ENCODE data around the gene AHRR.

The AHRR gene

GRCh38 chr5:421901-422300 is 100.4 kb downstream of the AHRR start:
- Histone ChIP-seq H3K27me3 (ENCODE audit: insufficient read depth, low read length) (no peaks in the 10 kb centered on the region), H3K4me3 (ENCODE audit: low read depth, low read length, poor library complexity, severe bottlenecking) (no peak overlapping the region), H3K36me3 (ENCODE audit: insufficient read depth, low read length) (no peaks in the 10 kb centered on the region), H3F3A (ENCODE audit: insufficient read depth, low read length) (no peaks in the 10 kb centered on the region), H3K9me3 (ENCODE audit: low read length) (no peaks in the 10 kb centered on the region), H3K9ac (ENCODE audit: low read length) (no peak overlapping the region), H3K79me2 (ENCODE audit: insufficient read depth, low read length) (no peaks in the 10 kb centered on the region), H3K4me2 (ENCODE audit: low read length) (no peak overlapping the region), H3K27ac (ENCODE audit: low read depth, low read length, poor library complexity, severe bottlenecking) (no peak overlapping the region), H4K20me1 (ENCODE audit: insufficient read depth, low read length) (no peaks in the 10 kb centered on the region), H3K4me1 (ENCODE audit: insufficient read depth, low read length, severe bottlenecking) (peaks cover 53% of the 10 kb centered on the region), H3K9me2 (ENCODE audit: low read depth, low read length) (no peaks in the 10 kb centered on the region), H2AFZ (ENCODE audit: low read length) (no peak overlapping the region)
- no peak for TF ChIP-seq EZH2 (IDR thresholded peaks at IDR 0.05; ENCODE audit: borderline replicate concordance, low read length)
- TF ChIP-seq CTCF (IDR thresholded peaks at IDR 0.05; ENCODE audit: low read length), result no peak

- Histone ChIP-seq H3K9me2 (ENCODE audit: low read depth, low read length) (no peaks in the 10 kb centered on the region), H4K20me1 (ENCODE audit: insufficient read depth, low read length) (no peaks in the 10 kb centered on the region), H3F3A (ENCODE audit: insufficient read depth, low read length) (no peaks in the 10 kb centered on the region), H3K4me1 (ENCODE audit: insufficient read depth, low read length, severe bottlenecking) (peaks cover 48% of the 10 kb centered on the region), H3K4me3 (ENCODE audit: low read depth, low read length, poor library complexity, severe bottlenecking) (no peak overlapping the region), H3K4me2 (ENCODE audit: low read length) (peak overlapping the region; percentile 56; the same call in 1 of the 2 replicates), H3K9me3 (ENCODE audit: low read length) (no peaks in the 10 kb centered on the region), H3K27me3 (ENCODE audit: insufficient read depth, low read length) (no peaks in the 10 kb centered on the region), H2AFZ (ENCODE audit: low read length) (no peak overlapping the region), H3K79me2 (ENCODE audit: insufficient read depth, low read length) (no peaks in the 10 kb centered on the region), H3K9ac (ENCODE audit: low read length) (peak overlapping the region; percentile 29; the same call in 1 of the 2 replicates), H3K27ac (ENCODE audit: low read depth, low read length, poor library complexity, severe bottlenecking) (peak overlapping the region; percentile 100), H3K36me3 (ENCODE audit: insufficient read depth, low read length) (0 out of 2 replicates have a peak, but pooled peaks cover under 1% of the 10 kb centered on the region)
- no peak for TF ChIP-seq EZH2 (IDR thresholded peaks at IDR 0.05; ENCODE audit: borderline replicate concordance, low read length)
- TF ChIP-seq CTCF (IDR thresholded peaks at IDR 0.05; ENCODE audit: low read length), result no peak
Observed at GRCh38 chr5:422323-423232, 101.1 kb downstream of the AHRR start.

- Histone ChIP-seq H3K4me1 (ENCODE audit: insufficient read depth, low read length, severe bottlenecking) (peaks cover 46% of the 10 kb centered on the region), H3K27ac (ENCODE audit: low read depth, low read length, poor library complexity, severe bottlenecking) (peak overlapping the region; percentile 100), H3F3A (ENCODE audit: insufficient read depth, low read length) (no peaks in the 10 kb centered on the region), H3K9me2 (ENCODE audit: low read depth, low read length) (no peaks in the 10 kb centered on the region), H4K20me1 (ENCODE audit: insufficient read depth, low read length) (no peaks in the 10 kb centered on the region), H2AFZ (ENCODE audit: low read length) (no peak overlapping the region), H3K79me2 (ENCODE audit: insufficient read depth, low read length) (no peaks in the 10 kb centered on the region), H3K4me2 (ENCODE audit: low read length) (peak overlapping the region; percentile 56; the same call in 1 of the 2 replicates), H3K27me3 (ENCODE audit: insufficient read depth, low read length) (no peaks in the 10 kb centered on the region), H3K4me3 (ENCODE audit: low read depth, low read length, poor library complexity, severe bottlenecking) (no peak overlapping the region), H3K9ac (ENCODE audit: low read length) (peak overlapping the region; percentile 29; the same call in 1 of the 2 replicates), H3K9me3 (ENCODE audit: low read length) (no peaks in the 10 kb centered on the region), H3K36me3 (ENCODE audit: insufficient read depth, low read length) (0 out of 2 replicates have a peak, but pooled peaks cover 7% of the 10 kb centered on the region)
- TF ChIP-seq CTCF (IDR thresholded peaks at IDR 0.05; ENCODE audit: low read length) (no peak), EZH2 (IDR thresholded peaks at IDR 0.05; ENCODE audit: borderline replicate concordance, low read length) (no peak)
Observed at GRCh38 chr5:423233-423565, 101.7 kb downstream of the AHRR start.
